ENCODE measurements around the gene C1orf159. TPM values are rescaled to one million over a fixed set of nuclear protein-coding genes. Genes with fewer than 3 reads are reported as not detected.

The C1orf159 gene
- total RNA-seq, 2 donors from 2014 or later: 18.9 to 36.0 TPM

- H3K9me3 ChIP-seq: no peaks in the 10 kb centered on the region
- H3K27ac ChIP-seq: no peak overlapping the region
- no peak for TF ChIP-seq CTCF (IDR thresholded peaks at IDR 0.05)
- intact Hi-C loops (cut with DNase I): no loop called here
- no peak overlapping the region for H3K4me3 ChIP-seq
- DNase-seq: no peak
- H3K36me3 ChIP-seq: no peaks in the 10 kb centered on the region
- no peaks in the 10 kb centered on the region for H3K4me1 ChIP-seq
- H3K27me3 ChIP-seq: no peaks in the 10 kb centered on the region
- H3K9ac ChIP-seq (ENCODE audit: low read depth in 2 of 2, low read length in 2 of 2): no peak overlapping the region
These were observed 66.3 kb downstream of the C1orf159 start for GRCh38 chr1:1049318-1050165.

- DNase-seq: no peak
- intact Hi-C loops (cut with DNase I): no loop called here
- Histone ChIP-seq H3K27ac (no peak overlapping the region), H3K36me3 (no peaks in the 10 kb centered on the region), H3K27me3 (no peaks in the 10 kb centered on the region), H3K4me3 (no peak overlapping the region), H3K4me1 (no peaks in the 10 kb centered on the region), H3K9me3 (no peaks in the 10 kb centered on the region), H3K9ac (ENCODE audit: low read depth in 2 of 2, low read length in 2 of 2) (no peak overlapping the region)
- no peak for TF ChIP-seq CTCF (IDR thresholded peaks at IDR 0.05)
These were observed 67.1 kb downstream of the C1orf159 start for GRCh38 chr1:1048765-1049164.

DNA sequence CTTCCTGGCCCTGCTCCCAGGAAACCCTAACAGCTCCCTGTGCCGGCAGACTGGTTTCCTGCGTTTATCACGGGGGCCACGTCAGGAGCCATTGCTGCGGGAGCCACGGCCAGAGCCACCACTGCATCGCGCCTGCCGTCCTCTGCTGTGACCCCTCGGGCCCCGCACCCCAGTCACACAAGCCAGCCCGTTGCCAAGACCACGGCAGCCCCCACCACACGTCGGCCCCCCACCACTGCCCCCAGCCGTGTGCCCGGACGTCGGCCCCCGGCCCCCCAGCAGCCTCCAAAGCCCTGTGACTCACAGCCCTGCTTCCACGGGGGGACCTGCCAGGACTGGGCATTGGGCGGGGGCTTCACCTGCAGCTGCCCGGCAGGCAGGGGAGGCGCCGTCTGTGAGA is 67.9 kb downstream of the C1orf159 start:
- no peak overlapping the region for H3K9ac ChIP-seq (ENCODE audit: low read depth in 2 of 2, low read length in 2 of 2)
- DNase-seq: no peak
- intact Hi-C loops (cut with DNase I): no loop called here
- H3K27ac ChIP-seq: no peak overlapping the region
- H3K9me3 ChIP-seq: no peaks in the 10 kb centered on the region
- no peaks in the 10 kb centered on the region for H3K36me3 ChIP-seq
- no peaks in the 10 kb centered on the region for H3K27me3 ChIP-seq
- no peak overlapping the region for H3K4me3 ChIP-seq
- no peaks in the 10 kb centered on the region for H3K4me1 ChIP-seq
- no peak for TF ChIP-seq CTCF (IDR thresholded peaks at IDR 0.05)

GRCh38 chr1:1047407-1047806 is 68.5 kb downstream of the C1orf159 start:
- no peak for DNase-seq
- Histone ChIP-seq H3K36me3 (no peaks in the 10 kb centered on the region), H3K27ac (no peak overlapping the region), H3K27me3 (no peaks in the 10 kb centered on the region), H3K4me3 (no peak overlapping the region), H3K4me1 (no peaks in the 10 kb centered on the region), H3K9ac (ENCODE audit: low read depth in 2 of 2, low read length in 2 of 2) (no peak overlapping the region), H3K9me3 (no peaks in the 10 kb centered on the region)
- TF ChIP-seq CTCF (IDR thresholded peaks at IDR 0.05): no peak
- intact Hi-C loops (cut with DNase I): no loop called here

DNA sequence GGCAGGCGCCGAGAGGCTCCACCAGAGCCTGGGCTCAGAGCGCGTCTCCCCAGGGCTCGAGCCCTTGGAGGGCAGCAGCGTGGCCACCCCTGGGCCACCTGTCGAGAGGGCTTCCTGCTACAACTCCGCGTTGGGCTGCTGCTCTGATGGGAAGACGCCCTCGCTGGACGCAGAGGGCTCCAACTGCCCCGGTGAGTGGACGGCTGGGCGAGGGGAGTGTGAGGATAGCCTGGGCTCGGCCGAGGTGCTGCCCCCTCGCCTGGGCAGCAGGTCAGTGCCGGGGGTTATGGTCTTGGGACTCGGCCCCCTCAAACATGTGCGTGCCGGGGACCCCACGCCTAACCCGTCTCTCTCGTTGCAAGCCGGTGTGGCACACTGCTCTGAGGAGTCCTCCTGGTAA is 69.1 kb downstream of the C1orf159 start:
- intact Hi-C loops (cut with DNase I): no loop called here
- no peak for TF ChIP-seq CTCF (IDR thresholded peaks at IDR 0.05)
- no peak overlapping the region for H3K27ac ChIP-seq
- no peaks in the 10 kb centered on the region for H3K9me3 ChIP-seq
- no peaks in the 10 kb centered on the region for H3K4me1 ChIP-seq
- no peak overlapping the region for H3K4me3 ChIP-seq
- DNase-seq: no peak
- H3K9ac ChIP-seq (ENCODE audit: low read depth in 2 of 2, low read length in 2 of 2): no peak overlapping the region
- no peaks in the 10 kb centered on the region for H3K36me3 ChIP-seq
- no peaks in the 10 kb centered on the region for H3K27me3 ChIP-seq

All from colonic mucosa (tissue), 4 donors.